H1 (cell line): ENCODE data around the gene ANKRD9. TPM values are rescaled to one million over a fixed set of nuclear protein-coding genes. Genes with fewer than 3 reads are reported as not detected.

Source experiments
- EZH2 ChIP-seq: fragments of 200-600 bp; sonication (generic); IDR thresholded peaks from 2 replicates; pipeline ENCODE4 v1.7.1; 2012; ENCODE audit warnings: low read depth, mild to moderate bottlenecking, moderate library complexity, low read length, inconsistent platforms; ENCODE audit not compliant: severe bottlenecking
- FOSL1 ChIP-seq: IDR thresholded peaks from 2 replicates; pipeline ENCODE4 v1.6.1; 2011; ENCODE audit warnings: mild to moderate bottlenecking, low read depth, low read length, moderate library complexity; ENCODE audit not compliant: insufficient read depth
- HDAC2 ChIP-seq, 2 experiments: fragments of 300-600 bp in 1 of 2; sonication (generic) in 1 of 2; IDR thresholded peaks; 2 replicates each; pipeline ENCODE4 v1.6.1; 2011 to 2012; ENCODE audit warnings: low read depth in 2 of 2, low read length in 2 of 2, mild to moderate bottlenecking in 2 of 2, moderate library complexity in 2 of 2, borderline replicate concordance in 1 of 2, inconsistent platforms in 1 of 2
- KDM1A ChIP-seq: fragments of 200-600, 300-600 bp; sonication (generic); IDR thresholded peaks from 2 replicates; pipeline ENCODE4 v1.7.1; 2016; ENCODE audit warnings: mild to moderate bottlenecking, low read length, borderline replicate concordance
- KDM4A ChIP-seq: IDR thresholded peaks from one replicate; pipeline ENCODE4 v1.7.1; 2012; ENCODE audit warnings: low read depth, mild to moderate bottlenecking, moderate library complexity, low read length, inconsistent platforms; ENCODE audit not compliant: severe bottlenecking
- MAFK ChIP-seq: IDR thresholded peaks from 2 replicates; pipeline ENCODE4 v1.6.1; 2012; ENCODE audit warnings: low read depth, mild to moderate bottlenecking, improper control_type of control experiment, low read length
- POLR2AphosphoS5 ChIP-seq: IDR thresholded peaks from 2 replicates; pipeline ENCODE4 v1.6.1; 2011; ENCODE audit warnings: low read depth, low read length
- TAF7 ChIP-seq: optimal IDR thresholded peaks from 2 replicates; pipeline ENCODE3; 2011; ENCODE audit warnings: low read depth, mild to moderate bottlenecking, inconsistent platforms, low read length, moderate library complexity, borderline replicate concordance
- TCF12 ChIP-seq: IDR thresholded peaks from 2 replicates; pipeline ENCODE4 v1.6.1; 2011; ENCODE audit warnings: low read depth, mild to moderate bottlenecking, low read length
- polyA plus RNA-seq, 7 experiments: library from polyadenylated mRNA; depleted of rRNA in 3 of 7; stranded (reverse) in 5 of 7; unstranded in 2 of 7; fragments of >200 nt in 5 of 7; fragments of 200-250 nt in 2 of 7; gene quantifications; 1 replicate in 5 of 7; 2 replicates in 1 of 7; 4 replicates in 1 of 7; pipeline versions ENCODE4 v1.2.1 to v1.2.3, GENCODE V29; 2011 to 2013; ENCODE audit warnings: missing spikeins in 2 of 7, mixed read lengths in 2 of 7
- total RNA-seq: library from RNA; stranded (reverse); fragmentation: NEBNext Ultra II Directional; extraction: Animal tissue kit (Norgen Biotek cat#: 25700); gene quantifications from 2 replicates; pipeline ENCODE4 v1.2.1, GENCODE V29; 2021

Gene ANKRD9
- total and polyA plus RNA-seq, 2 of the 8 experiments (the other 6 are each of a cell fraction or from before 2014, with no cell fraction given) = 37.0 to 41.8 TPM

DNA sequence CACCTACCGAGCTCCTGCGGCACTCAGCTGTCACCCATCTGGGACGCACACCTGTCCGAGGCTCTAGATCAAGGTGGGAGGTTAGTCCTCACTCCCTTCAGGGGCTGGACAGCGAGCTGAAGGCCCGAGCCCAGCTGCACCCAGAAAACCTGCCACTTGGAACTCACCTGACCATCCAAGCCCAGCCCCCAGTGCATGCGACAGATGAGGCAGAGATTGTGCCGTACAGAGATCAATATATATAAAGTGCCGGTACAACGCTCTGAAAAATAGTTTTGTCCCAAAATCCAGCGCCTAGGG lies 3.0 kb downstream of the ANKRD9 start (continued):
- TF ChIP-seq KDM1A (no peak), POLR2AphosphoS5 (no peak), FOSL1 (no peak), KDM4A (no peak), TCF12 (no peak), EZH2 (no peak), HDAC2 (IDR thresholded peaks at IDR 0.05; ENCODE audit: borderline replicate concordance in 1 of 2, low read depth in 2 of 2, low read length in 2 of 2) (no peak), TAF7 (no peak), MAFK (no peak)
